Esophagus squamous epithelium (tissue), 5 donors: ENCODE data around the gene SRGAP1. TPM values are rescaled to one million over a fixed set of nuclear protein-coding genes. Genes with fewer than 3 reads are reported as not detected.

ENCODE experiments used
- DNase-seq: peaks from one replicate; lab custom pipeline; 2025; lab: John Stamatoyannopoulos, UW
- H3K27ac ChIP-seq, 4 donors: fragments of 200-600 bp; sonication (generic); one replicate each; pipeline ENCODE4 v1.5.1; 2016 to 2019; ENCODE audit warnings: mild to moderate bottlenecking in 1 of 4
- H3K27me3 ChIP-seq, 4 donors: fragments of 200-600 bp; sonication (generic); 1 replicate in 3 of 4; 2 replicates in 1 of 4; pipeline versions ENCODE4 v1.5.1 to v1.6.0; 2017 to 2021; ENCODE audit warnings: antibody characterized with exemption in 1 of 4
- H3K36me3 ChIP-seq, 3 donors: fragments of 200-600 bp; sonication (generic); one replicate each; pipeline ENCODE4 v1.5.1; 2016 to 2019
- H3K4me1 ChIP-seq, 3 donors: fragments of 200-600 bp; sonication (generic); one replicate each; pipeline ENCODE4 v1.5.1; 2017 to 2019
- H3K4me3 ChIP-seq, 4 donors: fragments of 200-600 bp; sonication (generic); 1 replicate in 3 of 4; 2 replicates in 1 of 4; pipeline ENCODE4 v1.5.1; 2016 to 2019; ENCODE audit warnings: mild to moderate bottlenecking in 2 of 4, moderate library complexity in 1 of 4
- H3K9me3 ChIP-seq, 3 donors: fragments of 200-600 bp; sonication (generic); one replicate each; pipeline ENCODE4 v1.5.1; 2016 to 2019
- POLR2A ChIP-seq, 4 donors: fragments of 450-650 bp; IDR thresholded peaks; one replicate each; pipeline ENCODE4 v1.6.1; 2017; ENCODE audit warnings: antibody characterized with exemption in 4 of 4, mild to moderate bottlenecking in 4 of 4, moderate library complexity in 3 of 4
- WGBS, 2 donors: methylation state at CpG; one replicate each; pipeline ENCODE4 v1.1.5; 2018; 5-methylcytosine and 5-hydroxymethylcytosine counted together
- intact Hi-C: fragments of 100-400 bp; cut with DNase I; formaldehyde crosslinking; loops from one replicate; pipeline ENCODE4 v1.15.0; 2022
- total RNA-seq, 4 donors: library from RNA; depleted of rRNA; stranded (reverse); fragments of >200 nt; gene quantifications; one replicate each; pipeline ENCODE4 v1.1.0, GENCODE V29; 2016
- TF ChIP-seq, protein P1 (sequence below), 6 experiments: fragments of 450-650 bp in 4 of 6; fragments of 200-600 bp in 2 of 6; sonication (generic) in 2 of 6; IDR thresholded peaks; one replicate each; pipeline ENCODE4 v1.5.1; 2016 to 2019; ENCODE audit warnings: antibody characterized with exemption in 6 of 6, mild to moderate bottlenecking in 4 of 6, moderate library complexity in 4 of 6
- donor health status: DM: yes; HTN: yes; CAD: no.

SRGAP1 gene
- total RNA-seq, 4 donors from 2014 or later: 2.0 to 5.3 (median 3.6) TPM

DNA sequence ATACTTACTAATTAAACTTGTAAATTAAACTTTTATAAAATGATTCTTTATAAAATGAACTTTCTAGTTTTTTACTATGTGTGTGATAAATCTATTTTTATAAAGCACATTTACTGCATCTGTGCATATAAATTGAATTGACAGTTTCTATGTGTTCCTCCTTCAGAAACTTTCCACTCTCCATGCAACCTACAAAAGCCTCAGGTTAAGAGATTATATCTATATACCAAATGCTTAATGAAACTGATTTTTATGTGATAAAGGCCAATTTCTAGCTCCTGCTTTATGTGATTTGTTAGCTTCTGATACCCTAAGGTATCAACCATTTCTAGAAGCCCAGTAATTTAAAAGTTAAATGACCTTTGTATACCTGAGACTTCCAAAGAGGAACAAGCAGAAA lies 174.0 kb downstream of the SRGAP1 start:
- no peak for DNase-seq
- TF ChIP-seq, protein P1, sequence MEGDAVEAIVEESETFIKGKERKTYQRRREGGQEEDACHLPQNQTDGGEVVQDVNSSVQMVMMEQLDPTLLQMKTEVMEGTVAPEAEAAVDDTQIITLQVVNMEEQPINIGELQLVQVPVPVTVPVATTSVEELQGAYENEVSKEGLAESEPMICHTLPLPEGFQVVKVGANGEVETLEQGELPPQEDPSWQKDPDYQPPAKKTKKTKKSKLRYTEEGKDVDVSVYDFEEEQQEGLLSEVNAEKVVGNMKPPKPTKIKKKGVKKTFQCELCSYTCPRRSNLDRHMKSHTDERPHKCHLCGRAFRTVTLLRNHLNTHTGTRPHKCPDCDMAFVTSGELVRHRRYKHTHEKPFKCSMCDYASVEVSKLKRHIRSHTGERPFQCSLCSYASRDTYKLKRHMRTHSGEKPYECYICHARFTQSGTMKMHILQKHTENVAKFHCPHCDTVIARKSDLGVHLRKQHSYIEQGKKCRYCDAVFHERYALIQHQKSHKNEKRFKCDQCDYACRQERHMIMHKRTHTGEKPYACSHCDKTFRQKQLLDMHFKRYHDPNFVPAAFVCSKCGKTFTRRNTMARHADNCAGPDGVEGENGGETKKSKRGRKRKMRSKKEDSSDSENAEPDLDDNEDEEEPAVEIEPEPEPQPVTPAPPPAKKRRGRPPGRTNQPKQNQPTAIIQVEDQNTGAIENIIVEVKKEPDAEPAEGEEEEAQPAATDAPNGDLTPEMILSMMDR (IDR thresholded peaks at IDR 0.05): no peak
- no peak for TF ChIP-seq POLR2A (IDR thresholded peaks at IDR 0.05)
- H3K4me3 ChIP-seq: no peak overlapping the region
- H3K27me3 ChIP-seq: no peaks in the 10 kb centered on the region
- H3K36me3 ChIP-seq: no peaks in the 10 kb centered on the region
- no peaks in the 10 kb centered on the region for H3K4me1 ChIP-seq
- intact Hi-C loops: no loop called here
- no peaks in the 10 kb centered on the region for H3K9me3 ChIP-seq
- H3K27ac ChIP-seq: no peak overlapping the region

DNA sequence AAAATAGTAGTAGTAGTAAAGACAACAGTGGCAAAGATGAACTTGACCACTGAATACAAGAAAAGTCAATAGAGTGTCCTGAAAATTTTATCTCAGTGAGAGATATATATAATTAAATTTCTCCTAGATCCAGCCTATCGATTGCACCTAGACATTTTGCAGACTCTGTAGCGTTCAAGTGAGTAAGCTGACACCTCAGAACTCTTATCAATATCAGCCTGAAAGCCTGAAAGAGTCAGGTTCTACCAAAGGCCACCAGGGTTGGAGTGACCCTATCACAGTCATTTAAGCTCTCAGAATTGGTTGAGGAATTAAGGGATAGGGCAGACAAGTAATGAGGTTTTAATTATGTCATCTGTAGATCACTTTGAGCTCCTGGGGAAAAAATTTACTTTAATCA lies 174.6 kb downstream of the SRGAP1 start:
- no peaks in the 10 kb centered on the region for H3K36me3 ChIP-seq
- intact Hi-C loops: no loop called here
- no peaks in the 10 kb centered on the region for H3K27me3 ChIP-seq
- H3K4me3 ChIP-seq: no peak overlapping the region
- no peak for DNase-seq
- no peaks in the 10 kb centered on the region for H3K4me1 ChIP-seq
- 88 to 90% methylated on average over 2 of the region's 2 CpGs for WGBS, 2 donors
- H3K27ac ChIP-seq: no peak overlapping the region
- H3K9me3 ChIP-seq: no peaks in the 10 kb centered on the region
- TF ChIP-seq POLR2A (IDR thresholded peaks at IDR 0.05): no peak
- TF ChIP-seq, protein P1 (IDR thresholded peaks at IDR 0.05): no peak

DNA sequence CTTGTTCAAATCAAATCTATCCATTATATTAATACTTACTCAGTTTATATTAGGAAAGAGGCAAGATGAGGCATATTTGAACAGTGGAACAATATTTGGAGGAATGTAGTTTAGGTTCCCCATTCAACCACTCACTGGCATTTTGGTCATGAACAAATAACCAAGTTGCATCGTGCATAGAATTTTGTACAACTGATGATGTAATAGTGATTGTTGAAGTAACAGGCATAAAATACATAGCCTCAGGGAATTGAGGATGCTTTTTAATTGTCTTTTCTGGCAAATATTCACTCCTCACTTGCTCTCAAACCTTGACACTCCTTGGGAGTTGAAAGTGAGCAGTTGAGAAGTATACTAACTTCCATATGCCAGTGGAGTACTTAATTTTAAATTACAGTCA lies 175.2 kb downstream of the SRGAP1 start:
- Histone ChIP-seq H3K36me3 (no peaks in the 10 kb centered on the region), H3K27me3 (no peaks in the 10 kb centered on the region)
- TF ChIP-seq, protein P1 (IDR thresholded peaks at IDR 0.05): no peak
- TF ChIP-seq POLR2A (IDR thresholded peaks at IDR 0.05): no peak

DNA sequence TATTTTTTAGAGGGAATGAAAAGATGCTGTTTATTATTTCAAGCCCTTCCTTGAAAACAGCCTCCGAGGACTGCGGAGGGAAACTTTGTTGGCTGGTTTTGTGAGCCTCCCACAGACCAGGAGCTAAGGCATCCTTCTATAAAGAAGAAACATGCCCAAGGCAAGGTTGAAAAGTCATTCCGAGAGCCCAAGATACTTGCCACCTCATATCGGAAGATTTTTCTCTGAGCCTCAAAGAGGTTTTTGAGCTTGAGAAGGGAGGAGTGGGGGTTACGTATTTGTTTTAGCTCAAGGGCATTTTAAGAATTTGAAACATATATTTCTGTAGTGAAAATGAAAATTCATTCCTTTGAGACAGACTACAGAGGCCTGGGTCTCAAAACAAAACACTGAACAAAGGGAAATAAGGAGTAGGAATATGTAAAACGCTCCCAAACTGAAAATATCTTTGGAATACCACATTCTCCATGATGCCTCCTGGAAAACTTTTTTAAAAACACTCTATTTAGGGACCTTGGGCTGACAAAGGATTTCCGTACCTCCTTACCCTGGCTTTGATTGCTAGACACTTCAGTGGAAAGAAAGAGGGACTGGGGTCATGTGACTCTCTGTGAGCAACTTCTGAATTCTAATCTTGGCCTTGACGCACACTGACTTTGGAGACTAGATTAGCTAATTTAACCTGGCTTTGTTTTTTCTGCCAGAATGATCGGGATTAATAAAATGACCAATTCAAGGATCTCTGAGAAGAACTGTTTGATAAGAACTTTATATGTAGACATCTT lies 180.9 kb downstream of the SRGAP1 start:
- no peaks in the 10 kb centered on the region for H3K27me3 ChIP-seq
- WGBS, 2 donors: 85 to 87% methylated on average over 9 of the region's 9 CpGs
- TF ChIP-seq, protein P1 (IDR thresholded peaks at IDR 0.05): no peak
- no peak for TF ChIP-seq POLR2A (IDR thresholded peaks at IDR 0.05)
- H3K9me3 ChIP-seq: no peaks in the 10 kb centered on the region
- H3K36me3 ChIP-seq: no peaks in the 10 kb centered on the region
- H3K27ac ChIP-seq: no peak overlapping the region
- intact Hi-C loops: no loop called here
- H3K4me1 ChIP-seq: no peaks in the 10 kb centered on the region
- H3K4me3 ChIP-seq: no peak overlapping the region
- DNase-seq: no peak

More for the DNA sequence above, 175.2 kb downstream of the SRGAP1 start:
- no peaks in the 10 kb centered on the region for H3K9me3 ChIP-seq
- no peaks in the 10 kb centered on the region for H3K4me1 ChIP-seq
- DNase-seq: no peak
- no peak overlapping the region for H3K27ac ChIP-seq
- intact Hi-C loops: no loop called here
- 39 to 48% methylated on average over 1 of the region's 1 CpG for WGBS, 2 donors
- H3K4me3 ChIP-seq: no peak overlapping the region

DNA sequence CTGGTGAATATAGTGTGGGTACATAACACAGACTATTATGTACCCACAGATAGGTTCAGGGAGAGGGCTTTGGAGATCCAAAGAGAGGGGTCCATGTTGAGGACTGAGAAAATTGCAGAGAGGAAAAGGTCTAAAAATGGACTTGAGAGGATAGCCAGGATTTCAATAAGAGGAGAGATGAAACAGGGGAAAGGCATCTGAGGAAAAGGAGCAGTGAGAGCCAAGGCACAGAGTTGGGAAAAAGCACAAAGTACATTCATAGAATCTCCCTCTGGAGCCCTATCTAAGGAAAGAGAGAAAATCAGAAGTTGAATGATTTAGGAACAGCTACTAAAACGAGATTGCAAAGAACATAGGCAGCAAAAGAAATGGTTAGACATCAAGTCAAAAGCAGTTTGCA lies 182.8 kb downstream of the SRGAP1 start:
- DNase-seq: no peak
- intact Hi-C loops: no loop called here
- WGBS, 2 donors: 58 to 60% methylated on average over 1 of the region's 1 CpG
- TF ChIP-seq, protein P1 (IDR thresholded peaks at IDR 0.05): no peak
- TF ChIP-seq POLR2A (IDR thresholded peaks at IDR 0.05): no peak
- Histone ChIP-seq H3K27me3 (no peaks in the 10 kb centered on the region), H3K36me3 (no peaks in the 10 kb centered on the region), H3K9me3 (no peaks in the 10 kb centered on the region), H3K27ac (no peak overlapping the region), H3K4me3 (no peak overlapping the region), H3K4me1 (no peaks in the 10 kb centered on the region)
